ENCODE data around the gene PPP3R1.

DNA sequence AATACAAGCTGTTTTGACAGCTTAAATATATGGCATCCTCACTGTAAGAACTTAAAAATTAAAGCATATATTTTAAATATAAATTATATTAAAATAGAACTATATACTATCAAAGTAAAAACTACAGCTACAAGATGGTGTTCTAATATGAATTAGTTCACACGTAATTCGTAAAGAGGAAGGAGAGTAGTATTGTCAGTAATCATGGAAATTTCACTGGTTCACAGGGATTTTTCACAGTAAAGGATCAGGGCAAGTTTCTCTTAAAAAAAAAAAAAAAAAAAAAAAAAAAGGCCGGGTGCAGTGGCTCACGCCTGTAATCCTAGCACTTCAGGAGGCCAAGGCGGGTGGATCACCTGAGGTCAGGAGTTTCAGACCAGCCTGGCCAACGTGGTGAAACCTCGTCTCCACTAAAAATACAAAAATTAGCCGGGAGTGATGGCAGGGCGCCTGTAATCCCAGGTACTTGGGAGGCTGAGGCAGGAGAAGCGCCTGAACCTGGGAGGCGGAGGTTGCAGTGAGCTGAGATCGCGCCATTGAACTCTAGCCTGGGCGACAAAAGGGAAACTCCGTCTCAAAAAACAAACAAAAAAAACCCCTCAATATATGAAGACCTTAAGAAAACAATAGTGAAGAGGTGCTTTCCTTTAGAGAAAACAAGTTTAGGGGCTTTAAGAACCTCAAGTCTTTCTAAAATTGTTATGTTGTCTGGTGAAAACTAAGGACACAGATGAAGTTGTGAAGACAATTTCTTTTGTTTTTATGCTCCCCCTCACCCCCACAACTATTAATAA is 62.1 kb downstream of the PPP3R1 start:
- TF ChIP-seq CTCF (IDR thresholded peaks at IDR 0.05) (no peak), POLR2AphosphoS5 (IDR thresholded peaks at IDR 0.05) (no peak)
